ENCODE data around the gene CCDC18.

GRCh38 chr1:93132638-93133037 is 47.9 kb upstream of the CCDC18 start:
- no peak for TF ChIP-seq CTCF (IDR thresholded peaks at IDR 0.05; ENCODE audit: insufficient read depth, low read length)
- no peak for TF ChIP-seq REST (IDR thresholded peaks at IDR 0.05; ENCODE audit: insufficient replicate concordance, low read depth)
- no peak for TF ChIP-seq SPI1 (IDR thresholded peaks at IDR 0.05; ENCODE audit: borderline replicate concordance, low read depth)
- no peak for TF ChIP-seq POLR2AphosphoS5 (IDR thresholded peaks at IDR 0.05; ENCODE audit: low read depth)

Data from HL-60 (cell line).